Measurements from ENCODE around the gene GPR173. TPM values are rescaled to one million over a fixed set of nuclear protein-coding genes. Genes with fewer than 3 reads are reported as not detected.

GPR173 gene
- total RNA-seq, 1 donor from 2014 or later = 1.4 TPM

GRCh38 chrX:53089224-53089842 is 40.7 kb downstream of the GPR173 start:
- DNase-seq (ENCODE audit: low read depth in 2 of 2) = peak; percentile 67 to 77

GRCh38 chrX:53089925-53090324 is 41.3 kb downstream of the GPR173 start:
- no peak for DNase-seq (ENCODE audit: low read depth in 2 of 2)

- DNase-seq (ENCODE audit: low read depth in 2 of 2) = no peak
These were observed 42.8 kb downstream of the GPR173 start for GRCh38 chrX:53091354-53091753.

DNA sequence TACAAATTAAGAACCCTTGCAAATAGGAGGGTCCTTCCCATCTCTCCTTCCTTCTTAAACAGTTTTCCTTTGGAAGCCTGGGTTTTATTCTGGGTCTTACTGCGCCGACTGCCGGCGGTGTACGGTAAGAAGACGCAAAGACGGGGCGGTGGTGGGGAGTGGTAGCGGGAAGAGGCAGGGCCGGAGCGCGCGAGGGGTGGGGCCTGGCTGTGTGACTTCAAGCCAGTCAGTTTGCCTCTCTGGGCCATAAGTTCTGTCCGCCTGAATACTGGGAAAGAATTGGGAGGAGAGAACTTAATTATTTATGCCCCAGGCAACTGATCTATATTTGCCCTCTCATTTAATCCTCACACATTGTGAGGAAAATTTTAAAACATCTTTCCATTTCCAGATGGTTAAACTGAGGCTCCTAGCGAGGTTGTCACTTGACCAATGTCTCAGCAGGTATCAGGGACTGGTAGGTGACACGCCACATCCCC is 44.6 kb downstream of the GPR173 start:
- peak; percentile 80 to 84 for DNase-seq (ENCODE audit: low read depth in 2 of 2)

GRCh38 chrX:53093748-53094581 is 45.4 kb downstream of the GPR173 start, which contains the start of gene KANTR:
Gene KANTR (plus strand): TSS chrX:53094142. CDS start chrX:53124273, 30,131 bp downstream.
- DNase-seq (ENCODE audit: low read depth in 2 of 2) = peak; percentile 91 to 94

DNA sequence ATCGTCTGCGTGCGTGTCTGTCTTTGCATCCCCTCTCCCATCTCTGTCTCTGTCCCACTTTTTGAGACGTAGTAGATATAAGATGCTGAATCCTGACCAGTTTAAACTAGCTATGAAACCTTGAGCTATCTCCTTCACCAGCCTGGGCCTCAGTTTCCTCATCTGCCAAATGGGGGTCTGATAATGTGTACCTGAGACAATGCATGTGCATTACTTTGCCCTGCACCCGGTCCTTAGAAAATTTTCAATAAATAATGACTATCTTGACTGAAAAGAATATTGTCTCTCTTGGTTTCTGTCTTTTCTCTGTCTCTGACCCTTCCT is 46.0 kb downstream of the GPR173 start:
- DNase-seq (ENCODE audit: low read depth in 2 of 2) = no peak

GRCh38 chrX:53095796-53096195 is 47.2 kb downstream of the GPR173 start:
- DNase-seq (ENCODE audit: low read depth in 2 of 2) = no peak

- no peak for DNase-seq (ENCODE audit: low read depth in 2 of 2)
These were observed 66.4 kb downstream of the GPR173 start for GRCh38 chrX:53114864-53115549.

DNA sequence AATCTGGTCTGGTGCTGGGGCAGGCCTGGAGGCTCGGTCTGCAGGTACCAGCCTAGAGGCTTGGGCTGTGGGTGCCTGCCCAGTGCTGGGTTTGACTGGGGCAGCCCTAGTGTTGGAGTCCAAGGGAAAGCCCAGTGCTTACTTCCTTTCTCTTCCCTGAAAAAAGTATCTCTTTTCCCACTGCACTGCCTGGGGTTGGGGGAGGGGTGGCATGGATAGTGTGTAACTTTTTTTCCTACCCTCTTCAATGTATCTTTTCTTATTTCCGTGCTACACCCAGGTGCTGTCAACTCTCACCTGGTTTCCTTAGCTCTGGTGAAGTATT is 66.9 kb downstream of the GPR173 start:
- DNase-seq (ENCODE audit: low read depth in 2 of 2) = no peak

DNA sequence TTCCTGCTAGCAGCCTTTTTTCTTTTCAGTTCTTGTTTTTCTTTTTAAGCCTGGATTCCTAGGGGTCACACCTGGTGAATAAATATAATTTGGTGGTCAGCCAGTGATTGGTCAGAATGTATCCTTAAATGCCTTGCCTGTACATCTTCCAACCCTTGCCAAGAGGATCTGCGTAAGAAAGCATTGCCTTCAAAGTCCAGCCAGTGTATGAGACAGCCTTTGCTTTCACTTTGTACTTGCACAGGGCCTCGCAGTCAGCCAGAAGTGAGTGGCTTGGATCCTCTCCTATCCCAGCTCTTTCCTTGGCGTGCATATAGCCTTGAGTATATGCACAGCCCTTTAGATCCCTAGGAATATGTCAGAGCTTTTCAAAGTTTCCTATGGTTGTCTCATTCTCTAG is 67.5 kb downstream of the GPR173 start:
- peak in 1 of 2 donors; percentile 62 for DNase-seq (ENCODE audit: low read depth in 2 of 2)

- DNase-seq (ENCODE audit: low read depth in 2 of 2) = no peak
These were observed 73.4 kb downstream of the GPR173 start for GRCh38 chrX:53122013-53122412.

DNA sequence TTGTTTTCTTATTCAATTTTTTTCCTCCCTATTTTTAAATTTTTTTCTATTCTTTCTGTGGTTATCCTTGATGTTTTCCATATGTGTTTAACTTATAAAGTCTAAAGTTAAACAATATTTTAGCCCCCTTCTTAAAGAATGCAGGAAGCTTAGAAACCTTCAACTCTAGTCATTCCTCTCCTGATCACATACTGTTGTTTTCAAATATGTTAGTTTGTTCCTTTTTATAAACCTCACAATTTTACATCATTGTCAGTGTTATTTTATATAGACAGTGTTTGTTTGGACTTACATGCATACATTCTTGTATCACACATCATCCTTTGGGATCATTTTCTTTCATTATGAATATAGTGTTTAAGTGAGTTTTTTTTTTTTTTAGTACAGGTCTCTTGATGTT is 76.9 kb downstream of the GPR173 start:
- DNase-seq (ENCODE audit: low read depth in 2 of 2) = no peak

GRCh38 chrX:53126377-53126776 is 77.8 kb downstream of the GPR173 start:
- no peak for DNase-seq (ENCODE audit: low read depth in 2 of 2)

DNA sequence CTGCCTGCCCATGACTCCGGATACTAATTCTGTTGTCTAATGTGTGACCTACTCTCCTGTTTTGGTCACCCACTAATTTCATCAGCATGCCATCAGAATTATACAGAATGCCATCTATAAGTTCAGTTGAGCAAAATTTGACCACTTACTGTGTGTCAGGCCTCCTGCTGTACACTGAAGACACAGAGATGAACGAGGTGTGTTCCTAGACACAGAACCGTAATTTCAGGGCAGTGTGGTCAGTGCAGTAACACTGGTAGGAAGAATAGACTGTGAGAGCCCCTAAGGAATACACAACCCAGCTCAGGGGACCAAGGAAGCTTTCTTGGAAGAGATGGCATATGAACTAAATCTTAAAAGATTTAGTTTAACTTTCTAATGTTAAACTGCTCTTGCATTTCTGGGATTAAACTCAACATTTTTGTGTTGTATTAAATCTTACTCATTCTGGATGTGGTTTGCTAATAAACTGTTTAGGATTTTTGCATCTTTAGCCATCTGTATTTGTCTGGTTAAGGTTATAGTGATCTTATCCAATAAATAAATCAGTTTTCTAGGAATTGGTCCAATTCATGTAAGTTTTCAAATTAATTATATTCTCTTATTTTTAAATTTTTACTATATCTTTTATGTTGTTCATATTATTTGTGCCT is 79.6 kb downstream of the GPR173 start:
- no peak for DNase-seq (ENCODE audit: low read depth in 2 of 2)

Other genes starting within 250 kb of the GPR173 start
- gene XAGE5, start 237.5 kb upstream of the GPR173 start, total RNA-seq = not detected in 2 replicates
- gene XAGE3, start 180.7 kb upstream of the GPR173 start, total RNA-seq = not detected in 2 replicates
- 4.6 and 6.0 TPM in 2 replicates for gene FAM156B, start 151.5 kb upstream of the GPR173 start, total RNA-seq
- 3.5 and 4.4 TPM in 2 replicates for gene FAM156A, start 90.3 kb upstream of the GPR173 start, total RNA-seq
- gene TSPYL2, start 33.6 kb downstream of the GPR173 start, total RNA-seq = 5.4 and 7.7 TPM in 2 replicates
- gene KANTR, start 45.4 kb downstream of the GPR173 start, total RNA-seq = 3.7 and 6.0 TPM in 2 replicates
- gene KDM5C, start 176.4 kb downstream of the GPR173 start, total RNA-seq = 49.8 and 78.2 TPM in 2 replicates
- gene IQSEC2, start 232.8 kb downstream of the GPR173 start, total RNA-seq = 0.20 and 0.44 TPM in 2 replicates